Neural cell (in vitro differentiated cells): Measurements from ENCODE around the gene DPP9. TPM values are rescaled to one million over a fixed set of nuclear protein-coding genes. Genes with fewer than 3 reads are reported as not detected.

ENCODE experiments used
- H2AFZ ChIP-seq: fragments of 200-600, 300-800 bp; sonication (generic), shearing (Covaris generic); 2 replicates; pipeline ENCODE4 v1.6.0; 2014; ENCODE audit warnings: low read depth, mild to moderate bottlenecking, antibody characterized with exemption, low read length, moderate library complexity
- H3F3A ChIP-seq: fragments of 200-600 bp; shearing (Covaris generic); 2 replicates; pipeline ENCODE4 v1.6.1; 2016; ENCODE audit warnings: mild to moderate bottlenecking, moderate library complexity, mixed read lengths, antibody characterized with exemption, low read length; ENCODE audit not compliant: insufficient read depth, poor library complexity, severe bottlenecking
- H3K27ac ChIP-seq: fragments of 200-600, 300-800 bp; sonication (generic), shearing (Covaris generic); 2 replicates; pipeline ENCODE4 v1.5.1; 2014; ENCODE audit warnings: mild to moderate bottlenecking, low read length, moderate library complexity
- H3K27me3 ChIP-seq: fragments of 300-800, 200-600 bp; sonication (generic), shearing (Covaris generic); 2 replicates; pipeline ENCODE4 v1.6.0; 2014; ENCODE audit warnings: mild to moderate bottlenecking, low read depth, low read length, moderate library complexity; ENCODE audit not compliant: insufficient read depth
- H3K36me3 ChIP-seq: fragments of 300-800, 200-600 bp; sonication (generic), shearing (Covaris generic); 2 replicates; pipeline ENCODE4 v1.5.1; 2014; ENCODE audit warnings: mild to moderate bottlenecking, antibody characterized with exemption, low read length, moderate library complexity; ENCODE audit not compliant: insufficient read depth
- H3K4me2 ChIP-seq: fragments of 300-800, 200-600 bp; sonication (generic), shearing (Covaris generic); 2 replicates; pipeline ENCODE4 v1.6.0; 2014; ENCODE audit warnings: mild to moderate bottlenecking, low read length
- H3K4me3 ChIP-seq: fragments of 300-800, 200-600 bp; sonication (generic), shearing (Covaris generic); 2 replicates; pipeline ENCODE4 v1.5.1; 2014; ENCODE audit warnings: mild to moderate bottlenecking, low read length, moderate library complexity
- H3K79me2 ChIP-seq: fragments of 200-600 bp; shearing (Covaris generic); replicated peaks from 2 replicates; pipeline ENCODE4 v1.6.0; 2014; ENCODE audit warnings: mild to moderate bottlenecking, low read length, moderate library complexity; ENCODE audit not compliant: insufficient read depth
- H3K9ac ChIP-seq: fragments of 300-800, 200-600 bp; sonication (generic), shearing (Covaris generic); 2 replicates; pipeline ENCODE4 v1.6.1; 2016; ENCODE audit warnings: mild to moderate bottlenecking, low read length, mixed read lengths
- H3K9me2 ChIP-seq: fragments of 200-600 bp; shearing (Covaris generic); 2 replicates; pipeline ENCODE4 v1.6.1; 2016; ENCODE audit warnings: mild to moderate bottlenecking, low read length, mixed read lengths; ENCODE audit not compliant: insufficient read depth
- H3K9me3 ChIP-seq: fragments of 200-600, 300-800 bp; sonication (generic), shearing (Covaris generic); 2 replicates; pipeline ENCODE4 v1.6.1; 2016; ENCODE audit warnings: mild to moderate bottlenecking, mixed run types, low read length, moderate library complexity, mixed read lengths
- H4K20me1 ChIP-seq: fragments of 200-600 bp; shearing (Covaris generic); 2 replicates; pipeline ENCODE4 v1.6.1; 2016; ENCODE audit warnings: mild to moderate bottlenecking, mixed run types; ENCODE audit not compliant: insufficient read depth
- CTCF ChIP-seq: fragments of 450-650 bp; IDR thresholded peaks from 2 replicates; pipeline ENCODE4 v1.5.1; 2014; ENCODE audit warnings: antibody characterized with exemption, mild to moderate bottlenecking, moderate library complexity; ENCODE audit not compliant: poor library complexity, severe bottlenecking
- EP300 ChIP-seq: fragments of 450-650 bp; conservative IDR thresholded peaks from 2 replicates; pipeline ENCODE4 v1.6.1; 2014; ENCODE audit warnings: antibody characterized with exemption, mild to moderate bottlenecking, moderate library complexity; ENCODE audit not compliant: poor library complexity, severe bottlenecking
- EZH2 ChIP-seq: fragments of 200-600, 300-800 bp; shearing (Covaris generic), sonication (generic); IDR thresholded peaks from 2 replicates; pipeline ENCODE4 v1.6.1; 2014; ENCODE audit warnings: antibody characterized with exemption, low read length, borderline replicate concordance, mild to moderate bottlenecking; ENCODE audit not compliant: insufficient read depth, poor library complexity, severe bottlenecking
- MXI1 ChIP-seq: fragments of 450-650 bp; conservative IDR thresholded peaks from 2 replicates; pipeline ENCODE4 v1.6.1; 2014; ENCODE audit warnings: antibody characterized with exemption, mild to moderate bottlenecking; ENCODE audit not compliant: poor library complexity, severe bottlenecking
- POLR2AphosphoS5 ChIP-seq: IDR thresholded peaks from 2 replicates; pipeline ENCODE4 v1.6.1; 2012
- RAD21 ChIP-seq: fragments of 450-650 bp; conservative IDR thresholded peaks from 2 replicates; pipeline ENCODE4 v1.6.1; 2014; ENCODE audit warnings: antibody characterized with exemption, mild to moderate bottlenecking, moderate library complexity
- REST ChIP-seq: IDR thresholded peaks from 2 replicates; pipeline ENCODE4 v1.6.1; 2012; ENCODE audit warnings: borderline replicate concordance
- SMC3 ChIP-seq: fragments of 450-650 bp; conservative IDR thresholded peaks from 2 replicates; pipeline ENCODE4 v1.6.1; 2014; ENCODE audit warnings: antibody characterized with exemption, mild to moderate bottlenecking, moderate library complexity; ENCODE audit not compliant: poor library complexity
- TAF1 ChIP-seq: IDR thresholded peaks from 2 replicates; pipeline ENCODE4 v1.6.1; 2012; ENCODE audit warnings: low read depth
- polyA plus RNA-seq: library from polyadenylated mRNA; depleted of rRNA; stranded (reverse); fragments of >200 nt; gene quantifications from 2 replicates; pipeline ENCODE4 v1.2.3, GENCODE V29; 2014

DPP9 gene
- polyA plus RNA-seq, 1 donor from 2014 or later, result 11.7 TPM

- no peak for TF ChIP-seq MXI1
- TF ChIP-seq RAD21, result no peak
- H4K20me1 ChIP-seq, result no peaks in the 10 kb centered on the region
- no peaks in the 10 kb centered on the region for H3K9me2 ChIP-seq
- no peak overlapping the region for H3K27ac ChIP-seq
- no peak overlapping the region for H3K4me2 ChIP-seq
- H3K27me3 ChIP-seq, result no peaks in the 10 kb centered on the region
- no peaks in the 10 kb centered on the region for H3K36me3 ChIP-seq
- H3F3A ChIP-seq, result no peaks in the 10 kb centered on the region
- H3K9me3 ChIP-seq, result no peaks in the 10 kb centered on the region
- H3K9ac ChIP-seq, result no peak overlapping the region
- H3K79me2 ChIP-seq, result no peaks in the 10 kb centered on the region
- H2AFZ ChIP-seq, result no peak overlapping the region
- no peak overlapping the region for H3K4me3 ChIP-seq
Measured at GRCh38 chr19:4713384-4713951, 10.2 kb downstream of the DPP9 start.

GRCh38 chr19:4712771-4713170 is 10.9 kb downstream of the DPP9 start:
- Histone ChIP-seq H3K27me3 (no peaks in the 10 kb centered on the region), H3F3A (no peaks in the 10 kb centered on the region), H3K27ac (no peak overlapping the region), H3K36me3 (no peaks in the 10 kb centered on the region), H2AFZ (no peak overlapping the region), H4K20me1 (no peaks in the 10 kb centered on the region), H3K4me3 (no peak overlapping the region), H3K9me3 (no peaks in the 10 kb centered on the region), H3K79me2 (no peaks in the 10 kb centered on the region), H3K9ac (no peak overlapping the region), H3K9me2 (no peaks in the 10 kb centered on the region), H3K4me2 (no peak overlapping the region)
- TF ChIP-seq EZH2, result no peak
- TF ChIP-seq CTCF, result no peak
- TF ChIP-seq SMC3, result no peak
- TF ChIP-seq EP300, result no peak
- no peak for TF ChIP-seq POLR2AphosphoS5
- TF ChIP-seq TAF1, result no peak
- no peak for TF ChIP-seq MXI1
- TF ChIP-seq REST, result no peak
- TF ChIP-seq RAD21, result no peak
